Hepatocyte (in vitro differentiated cells): ENCODE measurements around the gene TMEM31. TPM values are rescaled to one million over a fixed set of nuclear protein-coding genes. Genes with fewer than 3 reads are reported as not detected.

Source experiments
- DNase-seq: peaks from one replicate; pipeline ENCODE4 v3.0.0-alpha.2; 2016; ENCODE audit warnings: low spot score
- H2AFZ ChIP-seq: fragments of 200-600 bp; sonication (generic); 2 replicates; pipeline ENCODE4 v1.6.0; 2016; ENCODE audit warnings: antibody characterized with exemption, mild to moderate bottlenecking
- H3K27ac ChIP-seq: fragments of 200-600 bp; sonication (generic); 2 replicates; pipeline ENCODE4 v1.5.1; 2016; ENCODE audit warnings: mild to moderate bottlenecking
- H3K27me3 ChIP-seq: fragments of 200-600 bp; sonication (generic); 2 replicates; pipeline ENCODE4 v1.6.1; 2016
- H3K36me3 ChIP-seq: fragments of 200-600 bp; sonication (generic); replicated peaks from 2 replicates; pipeline ENCODE4 v1.5.1; 2016; ENCODE audit warnings: low read depth; ENCODE audit not compliant: insufficient read depth
- H3K4me1 ChIP-seq: fragments of 200-600 bp; sonication (generic); 2 replicates; pipeline ENCODE4 v1.5.1; 2016; ENCODE audit warnings: mild to moderate bottlenecking, moderate library complexity; ENCODE audit not compliant: insufficient read depth
- H3K4me2 ChIP-seq: fragments of 200-600 bp; sonication (generic); 2 replicates; pipeline ENCODE4 v1.6.0; 2016
- H3K4me3 ChIP-seq: fragments of 200-600 bp; sonication (generic); 2 replicates; pipeline ENCODE4 v1.5.1; 2016; ENCODE audit warnings: mild to moderate bottlenecking
- H3K79me2 ChIP-seq: fragments of 200-600 bp; sonication (generic); 2 replicates; pipeline ENCODE4 v1.6.0; 2017; ENCODE audit warnings: mild to moderate bottlenecking
- H3K9me2 ChIP-seq: fragments of 200-600 bp; sonication (generic); replicated peaks from 2 replicates; pipeline ENCODE4 v1.6.0; 2017; ENCODE audit warnings: mild to moderate bottlenecking; ENCODE audit not compliant: insufficient read depth
- H3K9me3 ChIP-seq: fragments of 200-600 bp; sonication (generic); 2 replicates; pipeline ENCODE4 v1.5.1; 2016; ENCODE audit warnings: low read depth, mild to moderate bottlenecking
- H4K20me1 ChIP-seq: fragments of 200-600 bp; sonication (generic); 2 replicates; pipeline ENCODE4 v1.6.0; 2016; ENCODE audit warnings: mild to moderate bottlenecking; ENCODE audit not compliant: insufficient read depth, poor library complexity, severe bottlenecking
- CTCF ChIP-seq: fragments of 200-600 bp; sonication (generic); IDR thresholded peaks from 2 replicates; pipeline ENCODE4 v1.5.1; 2016; ENCODE audit warnings: antibody characterized with exemption, mild to moderate bottlenecking; ENCODE audit not compliant: poor library complexity
- EZH2 ChIP-seq: fragments of 200-600 bp; sonication (generic); IDR thresholded peaks from 2 replicates; pipeline ENCODE4 v1.6.1; 2016; ENCODE audit warnings: antibody characterized with exemption, mild to moderate bottlenecking, borderline replicate concordance
- EZH2phosphoT487 ChIP-seq: fragments of 200-600 bp; sonication (generic); IDR thresholded peaks from one replicate; pipeline ENCODE4 v1.6.1; 2018; ENCODE audit warnings: antibody characterized with exemption, mild to moderate bottlenecking, low read depth, moderate library complexity; ENCODE audit not compliant: unreplicated experiment, severe bottlenecking
- WGBS: methylation state at CpG from one replicate; pipeline ENCODE4 v1.1.6; 2016; ENCODE audit warnings: low lambda C conversion rate; ENCODE audit errors: missing lambda C conversion rate; 5-methylcytosine and 5-hydroxymethylcytosine counted together
- polyA plus RNA-seq: library from polyadenylated mRNA; unstranded; fragments of >200 nt; fragmentation: Nextera tagmentation; extraction: Ambion mirVana; gene quantifications from 2 replicates; pipeline ENCODE4 v1.2.1, GENCODE V29; 2016
- total RNA-seq: library from RNA; depleted of rRNA; stranded (reverse); fragments of >200 nt; gene quantifications from 2 replicates; pipeline ENCODE4 v1.2.3, GENCODE V29; 2014

Gene TMEM31
- total and polyA plus RNA-seq, 2 experiments from 2014 or later: 1.1 TPM; not detected in 1

DNA sequence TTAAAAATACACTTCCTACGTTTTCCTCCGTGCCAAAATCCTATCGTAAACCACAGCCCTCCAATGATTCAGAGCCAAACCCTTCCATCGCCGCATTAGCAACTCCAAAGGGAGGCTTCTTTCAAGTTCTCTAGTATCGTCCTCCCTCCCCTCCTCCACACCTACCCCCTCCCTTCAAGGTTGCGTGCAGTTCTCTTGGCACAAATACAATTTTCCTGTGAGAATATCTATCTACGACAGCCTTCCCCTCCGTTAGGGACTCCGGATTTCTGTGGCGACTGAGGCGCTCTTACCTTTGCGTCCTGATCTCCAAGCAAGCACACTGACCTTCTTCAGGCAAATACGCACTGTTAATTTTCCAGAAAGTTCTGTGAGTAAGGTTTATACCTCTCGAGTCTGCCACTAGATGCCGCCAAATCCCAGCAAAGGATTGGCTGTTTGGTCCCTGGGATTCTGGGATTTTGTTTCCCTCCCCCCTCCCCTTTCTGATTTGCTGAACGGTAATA is 23.0 kb upstream of the TMEM31 start:
- Histone ChIP-seq H4K20me1 (peaks cover 21% of the 10 kb centered on the region), H3K9me3 (no peaks in the 10 kb centered on the region), H3K4me1 (peaks cover 14% of the 10 kb centered on the region), H3K27me3 (no peaks in the 10 kb centered on the region), H3K4me2 (peak overlapping the region; percentile 75), H3K36me3 (no peaks in the 10 kb centered on the region), H2AFZ (peak overlapping the region; percentile 80), H3K79me2 (peaks cover 36% of the 10 kb centered on the region), H3K27ac (peak overlapping the region; percentile 99), H3K9me2 (no peaks in the 10 kb centered on the region), H3K4me3 (peak overlapping the region; percentile 77)
- TF ChIP-seq CTCF (peak; percentile 96), EZH2 (no peak), EZH2phosphoT487 (no peak)
- peak; percentile 94 for DNase-seq
- under 1% methylated on average over 17 of the region's 17 CpGs for WGBS

GRCh38 chrX:103688946-103689345 is 21.8 kb upstream of the TMEM31 start:
- peak overlapping the region; percentile 75 for H3K4me2 ChIP-seq
- H3K79me2 ChIP-seq: peaks cover 24% of the 10 kb centered on the region
- peak overlapping the region; percentile 99 for H3K27ac ChIP-seq
- H4K20me1 ChIP-seq: peaks cover 13% of the 10 kb centered on the region
- H3K27me3 ChIP-seq: no peaks in the 10 kb centered on the region
- H3K4me3 ChIP-seq: peak overlapping the region; percentile 2
- DNase-seq: peak; percentile 78
- peak overlapping the region; percentile 34 for H2AFZ ChIP-seq
- H3K4me1 ChIP-seq: peaks cover 8% of the 10 kb centered on the region
- H3K36me3 ChIP-seq: no peaks in the 10 kb centered on the region
- no peaks in the 10 kb centered on the region for H3K9me2 ChIP-seq
- TF ChIP-seq CTCF (peak; percentile 78), EZH2 (no peak)
- 39% methylated on average over 4 of the region's 4 CpGs for WGBS
- H3K9me3 ChIP-seq: no peaks in the 10 kb centered on the region

DNA sequence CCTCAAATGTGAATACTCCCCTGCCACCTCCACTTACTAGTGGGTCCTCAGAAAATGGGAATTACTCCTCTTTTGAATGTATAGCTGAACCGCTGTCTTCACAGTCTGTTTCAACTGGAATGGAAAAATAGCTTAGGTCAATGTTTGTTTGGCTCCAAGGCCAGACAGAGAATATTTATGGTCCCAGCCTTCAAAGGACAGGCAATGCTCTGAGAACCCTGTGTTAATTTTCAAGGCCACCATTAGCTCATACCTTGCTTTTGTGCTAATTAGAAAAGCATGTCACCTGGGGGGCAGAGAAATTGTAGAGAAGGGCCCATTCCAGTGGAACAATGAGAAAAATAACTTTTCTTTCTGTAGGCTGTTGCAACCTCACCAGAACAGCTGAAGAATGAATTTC is 19.6 kb upstream of the TMEM31 start:
- Histone ChIP-seq H4K20me1 (no peaks in the 10 kb centered on the region), H3K36me3 (no peaks in the 10 kb centered on the region), H3K9me3 (no peaks in the 10 kb centered on the region), H3K4me3 (no peak overlapping the region), H3K79me2 (peaks cover 3% of the 10 kb centered on the region), H3K4me1 (no peaks in the 10 kb centered on the region), H2AFZ (no peak overlapping the region), H3K9me2 (no peaks in the 10 kb centered on the region), H3K27ac (peak overlapping the region; percentile 49), H3K4me2 (no peak overlapping the region), H3K27me3 (no peaks in the 10 kb centered on the region)
- no peak for TF ChIP-seq EZH2
- no peak for TF ChIP-seq EZH2phosphoT487
- TF ChIP-seq CTCF: no peak
- DNase-seq: no peak
- WGBS: 58% methylated on average over 1 of the region's 1 CpG

DNA sequence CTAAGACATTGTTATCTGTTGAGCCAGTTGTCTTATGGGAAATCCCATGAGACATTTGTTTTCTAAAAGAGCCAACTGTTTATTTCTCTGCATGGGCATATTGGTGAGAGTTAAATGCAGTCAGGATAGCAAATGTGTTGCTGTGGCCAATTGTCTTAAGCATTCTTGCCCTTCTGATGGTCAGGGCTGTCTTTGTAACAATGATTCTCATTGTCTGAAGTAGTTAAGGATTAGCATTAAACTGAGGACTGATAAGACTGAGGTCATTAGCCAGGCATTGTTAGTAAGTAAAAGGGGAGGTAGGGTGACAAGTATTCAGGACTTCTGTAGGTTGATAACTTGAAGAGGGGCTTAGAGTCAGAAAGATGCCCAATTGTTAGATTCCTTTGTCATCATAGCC is 13.0 kb upstream of the TMEM31 start:
- TF ChIP-seq CTCF: no peak
- TF ChIP-seq EZH2: no peak
- TF ChIP-seq EZH2phosphoT487: no peak

More for the DNA sequence above, 13.0 kb upstream of the TMEM31 start:
- Histone ChIP-seq H3K9me2 (no peaks in the 10 kb centered on the region), H2AFZ (no peak overlapping the region), H3K4me1 (no peaks in the 10 kb centered on the region), H3K27me3 (no peaks in the 10 kb centered on the region), H3K4me3 (no peak overlapping the region), H4K20me1 (no peaks in the 10 kb centered on the region), H3K36me3 (no peaks in the 10 kb centered on the region), H3K4me2 (no peak overlapping the region), H3K79me2 (no peaks in the 10 kb centered on the region), H3K9me3 (no peaks in the 10 kb centered on the region), H3K27ac (no peak overlapping the region)
- DNase-seq: no peak
